ENCODE results near the gene PSMB3. TPM values are rescaled to one million over a fixed set of nuclear protein-coding genes. Genes with fewer than 3 reads are reported as not detected.

Gene PSMB3
- total and polyA plus RNA-seq, 9 of the 15 experiments (the other 6 are each of a cell fraction or from before 2014, with no cell fraction given): 460 to 2,775 (median 574) TPM

- no peak for TF ChIP-seq ELK1 (CRISPR knock-in tag; IDR thresholded peaks at IDR 0.05)
- TF ChIP-seq NR4A1 (CRISPR knock-in tag; IDR thresholded peaks at IDR 0.05): no peak
- TF ChIP-seq NR4A1 (tag; IDR thresholded peaks at IDR 0.05): no peak
- TF ChIP-seq NBN (IDR thresholded peaks at IDR 0.05; ENCODE audit: low read depth): no peak
- no peak for TF ChIP-seq ZNF3 (CRISPR knock-in tag; IDR thresholded peaks at IDR 0.05)
- no peak for TF ChIP-seq ZNF232 (CRISPR knock-in tag; IDR thresholded peaks at IDR 0.05)
- TF ChIP-seq RBM22 (IDR thresholded peaks at IDR 0.05; ENCODE audit: low read depth, low read length, poor library complexity, severe bottlenecking): no peak
- TF ChIP-seq CHD1 (IDR thresholded peaks at IDR 0.05; ENCODE audit: low read length): peak; percentile 75
- TF ChIP-seq TAL1 (IDR thresholded peaks at IDR 0.05): no peak
- no peak for TF ChIP-seq XRCC5 (IDR thresholded peaks at IDR 0.05; ENCODE audit: low read depth, low read length)
- TF ChIP-seq ZNF324 (CRISPR knock-in tag; IDR thresholded peaks at IDR 0.05): no peak
- no peak for TF ChIP-seq HDGF (IDR thresholded peaks at IDR 0.05)
- TF ChIP-seq VEZF1 (CRISPR knock-in tag; IDR thresholded peaks at IDR 0.05): peak; percentile 98
- TF ChIP-seq ZNF778 (CRISPR knock-in tag; IDR thresholded peaks at IDR 0.05): no peak
- no peak for TF ChIP-seq BRF1 (IDR thresholded peaks at IDR 0.05; ENCODE audit: borderline replicate concordance, extremely low read depth, insufficient read length)
- 0 out of 4 replicates have a peak, but pooled peaks of 1 of the 2 experiments have one; percentile 42 for TF ChIP-seq ZMIZ1 (IDR thresholded peaks at IDR 0.05; ENCODE audit: low read depth in 2 of 2, low read length in 2 of 2)
- TF ChIP-seq ZNF253 (CRISPR knock-in tag; conservative IDR thresholded peaks at IDR 0.05): no peak
- no peak for TF ChIP-seq BCLAF1 (IDR thresholded peaks at IDR 0.05; ENCODE audit: borderline replicate concordance in 1 of 2, control insufficient read depth in 1 of 2, low read depth in 2 of 2, low read length in 1 of 2)
Measured at GRCh38 chr17:38704606-38705522, 47.7 kb upstream of the PSMB3 start, which contains the start of gene MLLT6 (continued).

Data from K562 (cell line).